AG08395 (cell line): Measurements from ENCODE around the gene SGPP2.

Source experiments
- DNase-seq: peaks from one replicate; pipeline ENCODE4 v3.0.0; 2012; ENCODE audit warnings: mixed read lengths, low spot score

SGPP2 gene

DNA sequence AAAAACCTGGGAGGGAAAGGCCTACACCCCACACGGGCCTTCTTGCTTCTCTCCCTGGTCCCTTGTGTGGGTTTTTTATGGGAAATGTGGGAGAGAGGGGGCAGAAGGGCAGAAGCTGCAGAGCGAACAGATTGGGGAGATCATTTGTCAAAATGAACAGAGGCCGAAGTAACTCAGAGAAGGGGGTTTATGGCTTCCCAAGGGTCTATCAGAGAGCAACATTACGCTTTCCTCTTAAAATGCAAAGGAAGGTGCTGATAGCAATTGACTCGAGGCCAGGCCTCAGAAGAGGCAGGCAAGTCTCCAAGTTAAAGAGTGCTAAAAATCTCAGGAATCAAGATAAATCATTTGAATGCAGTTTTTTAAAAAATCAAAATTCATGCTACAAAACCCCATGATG is 101.5 kb downstream of the SGPP2 start:
- no peak for DNase-seq

DNA sequence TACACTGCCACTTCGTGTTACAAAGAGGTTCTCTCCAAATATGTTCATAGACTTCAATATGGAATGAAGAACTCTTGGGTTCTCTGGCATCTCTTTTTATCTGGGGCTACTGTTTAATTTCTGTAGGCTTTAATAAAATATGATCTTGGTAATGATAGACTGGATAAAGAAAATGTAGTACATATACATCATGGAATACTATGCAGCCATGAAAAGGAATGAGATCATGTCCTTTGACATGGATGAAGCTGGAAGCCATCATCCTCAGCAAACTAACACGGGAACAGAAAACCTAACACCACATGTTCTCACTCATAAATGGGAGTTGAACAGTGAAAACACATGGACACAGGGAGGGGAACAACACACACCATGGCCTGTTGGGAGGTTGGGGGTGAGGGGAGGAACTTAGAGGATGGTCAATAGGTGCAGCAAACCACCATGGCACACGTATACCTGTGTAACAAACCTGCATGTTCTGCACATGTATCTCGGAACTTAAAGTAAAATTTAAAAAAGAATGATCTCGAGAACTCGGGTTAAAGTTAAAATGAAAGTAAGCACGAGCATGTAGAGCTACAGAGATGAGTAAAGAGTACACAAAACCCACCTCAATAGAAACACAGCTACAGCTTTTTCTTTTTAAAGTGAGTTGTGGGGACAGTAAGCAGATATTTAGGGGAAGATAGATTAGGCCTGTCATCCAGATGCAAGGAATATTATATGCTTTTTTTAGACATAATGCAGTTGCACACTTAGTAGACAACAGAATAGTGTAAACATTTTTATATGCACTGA is 102.3 kb downstream of the SGPP2 start:
- DNase-seq, result no peak

DNA sequence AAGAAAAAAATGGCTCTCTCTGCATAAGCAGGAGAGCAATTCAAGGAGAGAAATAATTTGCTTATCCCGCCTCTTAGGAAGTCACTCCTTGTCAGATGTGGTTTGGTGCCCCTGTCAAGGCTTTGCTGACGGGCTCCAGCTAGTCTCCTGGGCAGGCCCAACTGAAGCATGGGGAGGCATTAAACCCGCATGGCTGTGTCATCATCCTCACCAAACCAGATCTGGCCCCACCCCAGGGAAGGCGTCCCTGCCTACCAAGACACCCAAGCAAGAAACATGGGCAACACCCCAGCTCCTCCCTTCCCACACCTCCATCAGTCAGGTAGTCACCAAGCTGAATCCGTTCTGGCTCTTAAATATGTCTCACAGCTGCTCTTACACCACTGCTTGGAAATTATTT is 108.0 kb downstream of the SGPP2 start:
- no peak for DNase-seq

DNA sequence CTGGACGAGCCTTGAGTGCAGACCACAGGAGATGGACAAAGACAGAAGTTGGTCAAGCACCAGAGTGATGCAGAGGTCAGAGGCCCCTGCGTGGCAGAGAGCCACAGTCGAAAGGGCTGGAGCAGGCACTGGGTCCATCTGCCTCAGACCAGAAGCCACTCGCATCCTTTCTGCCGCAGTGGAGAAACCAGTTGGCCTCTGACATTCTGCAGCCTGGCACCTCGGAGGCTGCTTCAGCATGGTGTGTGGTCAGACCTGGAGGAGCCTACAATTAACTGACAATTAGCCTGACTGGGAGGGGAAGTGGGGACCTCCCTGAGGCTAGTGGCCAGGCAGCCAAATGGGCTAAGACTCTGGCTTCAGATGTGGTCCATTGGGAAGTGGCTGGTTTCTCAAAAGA is 111.1 kb downstream of the SGPP2 start:
- no peak for DNase-seq

DNA sequence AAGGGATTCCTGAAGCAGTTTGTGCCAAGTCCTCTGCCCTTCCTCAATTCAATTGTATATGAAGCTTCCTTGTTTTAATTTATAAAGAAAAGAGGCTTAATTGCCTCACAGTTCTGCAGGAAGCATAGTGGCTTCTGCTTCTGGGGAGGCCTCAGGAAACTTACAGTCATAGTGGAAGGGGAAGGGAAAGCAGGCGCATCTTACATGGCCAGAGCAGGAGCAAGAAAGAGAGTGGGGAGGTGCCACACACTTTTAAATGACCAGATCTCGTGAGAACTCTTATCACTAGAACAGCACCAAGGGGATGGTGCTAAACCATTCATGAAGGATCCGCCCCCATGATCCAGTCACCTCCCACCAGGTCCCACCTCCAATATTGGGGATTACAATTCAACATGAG is 114.2 kb downstream of the SGPP2 start:
- no peak for DNase-seq

DNA sequence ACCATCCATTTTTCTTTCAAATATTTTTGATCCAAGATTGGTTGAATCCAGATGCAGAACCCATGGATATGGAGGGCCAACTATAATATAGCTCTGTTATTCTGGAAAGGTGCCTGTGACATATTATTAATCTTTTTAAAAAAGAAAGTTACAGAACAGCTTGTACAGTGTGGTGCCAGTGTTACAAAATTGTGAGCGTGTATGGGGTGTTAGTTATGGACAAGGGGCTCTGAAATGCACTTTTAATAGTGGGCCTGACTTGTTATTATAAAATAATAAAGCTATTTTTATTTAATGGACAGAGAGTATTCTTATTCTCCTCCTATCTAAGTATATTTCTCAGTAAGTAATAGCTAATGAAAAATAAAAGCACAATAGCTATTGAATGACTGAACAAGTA is 120.3 kb downstream of the SGPP2 start:
- DNase-seq, result no peak

DNA sequence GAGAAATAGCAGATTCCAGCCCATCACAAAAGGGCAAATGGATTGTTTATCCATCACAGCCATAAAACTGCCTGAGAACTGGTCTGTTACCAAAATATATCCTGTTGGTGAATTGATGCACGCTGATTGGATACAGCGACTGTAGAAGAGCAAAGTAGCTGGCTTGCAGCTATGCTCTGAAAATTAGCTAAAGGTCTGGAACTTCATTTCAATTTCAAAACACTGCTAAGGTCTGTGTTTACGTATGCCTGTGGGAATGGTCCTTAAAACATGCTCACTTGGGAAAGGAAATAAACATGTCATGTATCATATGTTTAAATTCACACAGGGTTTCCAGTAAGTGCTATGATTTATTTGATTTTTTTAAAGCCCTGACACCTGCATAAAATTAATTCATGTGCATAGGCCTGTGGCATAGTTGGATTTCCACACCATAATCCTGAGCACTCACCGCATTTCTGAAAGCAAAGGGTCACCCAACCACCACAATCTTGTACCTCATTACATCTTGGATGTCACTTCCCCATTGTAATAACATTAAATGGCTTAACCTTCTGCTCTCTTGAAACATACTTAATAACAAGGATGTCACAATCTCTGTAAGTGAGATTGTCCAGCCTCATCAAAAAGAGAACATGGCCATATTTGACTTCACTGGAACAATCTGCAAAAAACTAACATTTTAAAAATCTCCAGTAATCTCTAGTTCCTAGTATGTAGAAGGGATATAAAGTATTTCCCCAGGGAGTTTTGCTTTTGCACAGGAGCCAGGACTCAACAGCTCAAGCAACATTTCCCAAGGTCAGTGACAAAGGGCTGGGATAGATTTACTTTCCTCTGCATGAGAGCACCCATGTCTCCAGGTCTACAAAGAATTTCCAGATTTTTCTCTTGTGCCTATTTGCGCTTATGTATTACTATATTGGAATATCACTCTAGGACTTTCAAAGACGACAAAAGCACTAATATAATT is 121.8 kb downstream of the SGPP2 start:
- no peak for DNase-seq

DNA sequence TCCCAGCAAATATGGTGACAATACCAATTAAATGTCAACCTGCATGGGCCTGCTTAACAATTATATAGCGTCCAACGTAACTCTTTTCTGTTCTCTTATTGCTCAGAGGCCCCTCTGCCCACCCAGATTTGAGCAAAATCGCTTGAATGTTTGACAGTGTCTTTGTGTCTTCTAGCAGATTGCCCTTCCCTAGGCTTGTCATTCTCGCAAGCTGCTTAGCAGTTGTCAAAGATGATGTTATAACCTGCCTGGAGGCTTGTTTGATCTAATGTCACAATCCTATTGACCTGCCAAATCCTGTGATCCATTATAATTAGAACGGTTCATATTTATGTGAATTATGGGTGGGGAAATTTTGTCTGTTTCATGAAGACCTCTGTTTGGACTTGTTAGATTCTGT is 122.7 kb downstream of the SGPP2 start:
- no peak for DNase-seq

DNA sequence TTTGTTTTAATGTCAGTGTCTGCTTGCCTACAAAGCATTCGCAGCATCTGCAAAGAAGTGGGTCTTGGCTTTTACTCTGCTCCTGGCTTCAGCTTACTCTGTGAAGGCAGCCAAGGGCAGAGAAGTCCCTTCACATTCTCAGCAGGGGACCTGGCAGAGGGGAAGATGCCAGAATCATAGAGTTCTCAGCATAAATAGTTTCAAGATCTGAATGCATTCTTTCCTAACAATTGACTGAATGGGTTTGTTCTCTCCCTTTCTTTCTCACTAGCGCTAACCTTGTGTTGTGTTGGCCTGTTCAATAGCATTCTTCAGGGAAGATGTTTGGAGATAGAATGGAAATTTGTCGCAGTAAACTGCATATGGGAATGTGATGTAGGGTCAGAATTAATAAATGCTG is 124.6 kb downstream of the SGPP2 start:
- peak; percentile 16 for DNase-seq

DNA sequence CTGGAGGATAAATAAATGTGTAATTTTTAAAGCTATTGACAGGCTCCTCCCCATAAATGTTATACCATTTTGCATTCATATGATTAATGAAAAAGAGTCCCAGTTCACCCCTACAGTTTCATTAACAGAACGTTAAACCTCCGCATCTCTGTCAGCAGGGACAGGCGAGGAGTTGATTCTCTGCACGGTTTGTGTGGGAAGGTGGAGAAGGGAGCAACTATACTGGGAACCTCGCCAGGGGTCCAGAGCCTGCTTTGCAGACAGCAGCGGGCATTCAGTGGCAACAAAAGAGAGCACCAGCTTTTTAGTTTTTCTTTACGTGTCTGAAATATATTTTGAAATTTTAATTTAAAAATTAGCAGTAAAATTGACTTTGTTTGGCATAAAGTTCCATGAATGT is 130.2 kb downstream of the SGPP2 start:
- DNase-seq, result no peak

DNA sequence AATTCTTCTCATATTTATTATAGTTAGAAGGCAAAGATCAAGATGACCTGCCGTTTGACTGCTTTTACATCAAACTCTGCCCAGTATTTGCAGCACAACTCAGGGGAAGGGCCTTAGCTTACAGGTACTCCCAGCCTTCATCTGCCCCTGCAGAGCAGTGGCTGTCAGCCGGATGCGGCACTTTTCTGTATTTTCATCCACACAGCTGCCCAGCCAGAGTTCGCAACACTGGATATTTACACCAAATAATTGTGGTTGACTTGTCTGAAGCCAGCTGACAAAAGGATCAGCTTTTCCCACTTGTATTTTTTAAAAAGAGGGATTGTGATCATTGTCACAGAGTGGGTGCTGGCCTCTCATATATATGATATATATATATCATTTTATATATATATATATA is 136.8 kb downstream of the SGPP2 start:
- DNase-seq, result no peak

DNA sequence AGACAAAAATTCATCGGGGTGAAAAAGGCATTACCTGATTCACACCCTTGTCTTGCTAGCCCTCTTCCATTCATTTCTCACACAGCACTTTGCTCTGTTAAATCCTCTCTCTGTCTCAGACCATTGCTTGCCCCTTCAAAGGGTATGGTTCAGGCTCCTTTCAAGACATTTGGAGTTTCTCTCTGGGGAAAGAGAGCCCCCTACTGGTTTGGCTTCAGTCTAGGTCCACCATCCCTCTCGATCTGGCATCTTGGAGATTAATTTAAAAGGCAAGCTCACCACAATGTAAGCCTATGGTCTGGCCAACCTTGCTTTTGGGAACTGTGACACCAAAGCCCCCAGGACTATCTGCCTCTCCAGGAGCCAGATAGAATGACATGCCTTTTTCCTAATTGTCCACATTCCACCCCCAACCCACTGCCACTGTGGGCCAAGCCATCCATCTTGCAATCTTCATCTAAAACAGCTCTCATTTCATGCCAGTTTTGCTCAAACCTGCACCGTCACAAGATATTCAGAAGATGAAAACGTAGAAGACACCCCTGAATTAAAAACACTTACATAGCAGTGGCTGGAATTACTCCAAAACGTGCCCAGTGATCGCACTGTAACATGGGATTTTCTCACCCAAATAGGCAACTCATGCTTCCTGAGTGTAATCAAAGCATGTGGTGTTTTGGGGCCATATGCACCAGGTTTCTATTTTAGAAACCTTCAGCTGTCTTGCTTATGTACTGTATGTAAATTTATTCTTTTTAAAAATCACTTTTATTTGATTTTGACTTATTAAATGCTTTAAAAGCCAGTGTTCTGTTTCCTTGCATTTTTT is 137.7 kb downstream of the SGPP2 start:
- DNase-seq, result peak; percentile 71

DNA sequence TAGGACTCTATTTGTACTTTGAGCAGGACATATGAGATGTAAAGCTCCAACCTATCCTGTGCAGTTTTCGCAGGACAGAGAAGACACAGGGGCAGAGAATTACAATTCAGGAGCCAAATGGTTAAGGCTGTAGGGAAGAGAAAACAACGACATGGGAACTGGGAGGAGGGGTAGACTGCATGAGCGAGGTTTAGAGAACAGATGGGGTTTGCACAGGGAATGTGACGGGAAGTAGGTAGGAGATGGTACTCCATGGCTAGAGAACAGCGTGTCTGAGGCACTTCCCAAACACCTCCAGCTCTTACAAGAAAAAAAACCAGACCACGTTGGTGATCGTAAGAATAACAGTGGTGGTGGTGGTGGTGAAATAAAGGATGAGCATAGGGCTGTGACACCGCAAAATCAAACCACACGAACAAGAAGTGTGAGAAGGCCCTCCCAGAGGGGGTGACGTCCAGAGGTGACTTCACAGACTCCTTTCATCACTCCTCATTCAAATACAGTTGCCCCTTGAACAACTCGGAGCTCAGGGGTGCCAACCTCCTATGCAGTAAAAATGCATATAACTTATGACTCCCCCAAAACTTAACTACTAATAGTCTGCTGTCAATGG is 138.9 kb downstream of the SGPP2 start:
- DNase-seq, result no peak

DNA sequence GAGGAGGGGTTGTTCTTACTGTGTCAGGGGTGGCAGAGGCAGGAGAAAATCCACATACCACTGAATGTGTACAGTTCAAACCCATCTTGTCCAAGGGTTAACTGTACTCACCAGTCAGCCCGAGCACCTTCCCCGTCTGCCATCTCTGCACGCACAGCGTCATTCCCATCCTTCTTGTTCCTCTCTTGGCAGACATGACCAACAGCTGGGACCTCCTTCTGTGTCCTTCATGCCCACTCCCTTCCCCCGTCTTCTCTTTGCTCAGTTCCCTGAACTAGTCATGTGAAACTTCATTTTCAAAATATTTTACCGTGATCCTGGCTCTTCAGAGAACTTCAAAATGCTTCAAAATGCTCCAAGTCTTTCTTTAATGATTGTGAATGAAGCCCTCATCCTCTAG is 139.6 kb downstream of the SGPP2 start:
- no peak for DNase-seq

DNA sequence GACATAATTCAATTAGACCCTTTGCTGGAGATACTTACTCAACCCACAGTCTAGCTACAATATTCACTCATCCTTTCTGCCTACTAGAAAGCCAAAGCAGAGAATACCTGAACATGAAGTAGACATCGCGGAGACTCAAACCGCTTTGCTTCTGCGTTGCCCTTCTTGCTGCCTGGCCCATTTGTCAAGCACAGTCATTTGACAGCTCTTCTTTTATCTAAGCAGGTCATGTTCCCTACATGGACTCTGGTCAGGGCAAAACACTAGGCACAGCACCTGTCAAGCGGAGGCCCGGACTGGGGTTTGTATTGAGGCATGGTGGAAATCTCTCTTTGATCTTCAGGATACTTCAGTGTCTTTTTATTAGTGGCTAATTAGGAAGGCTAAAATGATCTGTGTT is 141.9 kb downstream of the SGPP2 start:
- no peak for DNase-seq

DNA sequence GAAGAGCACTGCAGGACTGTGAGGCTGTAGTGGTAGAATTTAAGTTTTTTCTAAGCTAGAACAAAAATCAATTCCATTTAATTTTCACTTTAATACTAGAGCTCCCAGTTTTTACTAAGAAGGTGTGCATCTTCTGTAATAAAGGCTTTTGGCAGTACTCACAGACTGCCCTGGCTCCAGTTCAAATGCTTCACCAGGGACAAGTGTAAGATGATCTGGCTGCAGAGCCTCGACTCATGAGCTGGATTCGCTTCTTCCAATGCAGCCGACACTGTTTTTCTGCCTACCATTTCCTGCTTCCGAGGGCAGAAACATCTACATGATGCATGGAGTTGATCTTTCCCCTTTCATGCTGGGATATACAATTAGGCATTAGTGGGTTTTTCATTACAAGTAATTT is 144.5 kb downstream of the SGPP2 start:
- no peak for DNase-seq

DNA sequence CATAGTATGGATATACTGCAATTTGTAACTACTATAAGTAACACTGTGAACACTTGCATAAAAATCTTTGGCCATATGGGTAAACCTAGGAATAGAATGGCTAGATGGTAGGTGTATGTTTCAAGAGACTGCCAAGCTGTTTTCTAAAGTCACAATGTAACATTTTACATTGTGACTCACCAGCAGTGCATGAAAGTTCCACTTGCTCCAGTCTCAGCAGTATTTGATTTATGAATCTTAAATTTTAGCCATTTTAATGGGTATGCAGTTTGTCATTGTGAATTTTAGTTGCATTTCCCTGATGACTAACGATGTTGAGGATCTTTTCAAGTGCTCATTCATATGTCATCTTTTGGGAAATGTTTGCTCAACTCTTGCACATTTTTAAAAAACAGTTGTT is 145.5 kb downstream of the SGPP2 start:
- peak; percentile 25 for DNase-seq

DNA sequence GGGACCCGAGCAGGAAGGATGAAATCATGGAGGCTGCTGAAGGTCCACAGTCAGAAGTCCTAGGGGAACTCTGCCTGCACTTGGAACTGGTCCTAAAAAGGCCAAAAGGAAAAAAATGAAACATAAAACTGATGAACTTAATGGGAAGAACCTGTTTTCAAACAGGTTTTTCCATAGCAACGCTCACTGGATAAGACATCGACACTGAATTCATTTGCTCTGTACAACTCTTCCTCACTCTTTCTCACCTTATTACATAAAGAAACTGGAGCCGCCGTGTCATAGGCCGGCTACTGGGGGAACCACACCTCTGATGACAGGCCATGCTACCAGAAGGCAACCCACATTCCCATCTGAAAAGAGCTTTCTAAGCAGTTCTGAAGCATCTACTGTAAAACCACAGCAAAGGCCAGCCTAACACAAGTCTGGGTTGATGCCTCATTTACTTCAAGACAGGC is 147.9 kb downstream of the SGPP2 start:
- DNase-seq, result peak; percentile 18

DNA sequence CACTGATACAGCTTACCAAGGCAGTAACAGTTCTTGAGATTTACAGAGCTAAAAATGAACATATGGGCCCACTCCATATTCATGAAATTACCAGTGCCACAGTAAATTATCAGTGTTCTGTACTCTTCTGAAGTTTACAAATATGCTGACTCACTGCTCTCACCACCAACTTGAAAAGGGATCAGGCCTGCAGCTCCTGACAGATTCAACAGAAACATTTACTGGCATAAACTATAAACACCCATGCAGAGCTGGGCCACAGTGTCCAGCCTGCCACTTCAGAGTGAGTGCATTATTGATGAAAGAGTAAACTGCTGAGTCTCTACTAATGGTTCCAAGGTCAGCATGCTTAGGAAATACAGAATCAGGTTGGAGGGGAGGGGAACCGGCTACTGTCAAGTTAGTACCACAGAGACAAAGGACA is 148.4 kb downstream of the SGPP2 start:
- peak; percentile 40 for DNase-seq

DNA sequence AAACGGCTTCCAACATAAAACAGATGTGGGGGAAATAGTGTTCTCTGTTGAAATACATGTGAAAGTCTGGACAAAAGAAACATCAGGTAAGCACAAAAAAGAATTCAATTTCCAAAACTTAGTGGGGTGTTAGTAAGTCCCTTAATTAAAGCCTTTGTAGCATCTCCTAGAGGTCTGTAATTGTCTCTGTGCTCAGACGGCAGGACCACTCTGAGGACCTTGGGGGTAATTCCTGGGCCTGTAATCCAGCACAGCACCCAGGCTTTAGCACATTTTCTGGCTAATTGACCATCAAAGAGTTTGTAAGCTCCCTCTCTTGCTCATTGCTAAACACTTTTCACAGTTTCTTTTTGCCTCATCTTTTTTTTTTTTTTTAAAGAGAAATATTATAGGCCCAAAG is 151.3 kb downstream of the SGPP2 start:
- DNase-seq, result no peak

DNA sequence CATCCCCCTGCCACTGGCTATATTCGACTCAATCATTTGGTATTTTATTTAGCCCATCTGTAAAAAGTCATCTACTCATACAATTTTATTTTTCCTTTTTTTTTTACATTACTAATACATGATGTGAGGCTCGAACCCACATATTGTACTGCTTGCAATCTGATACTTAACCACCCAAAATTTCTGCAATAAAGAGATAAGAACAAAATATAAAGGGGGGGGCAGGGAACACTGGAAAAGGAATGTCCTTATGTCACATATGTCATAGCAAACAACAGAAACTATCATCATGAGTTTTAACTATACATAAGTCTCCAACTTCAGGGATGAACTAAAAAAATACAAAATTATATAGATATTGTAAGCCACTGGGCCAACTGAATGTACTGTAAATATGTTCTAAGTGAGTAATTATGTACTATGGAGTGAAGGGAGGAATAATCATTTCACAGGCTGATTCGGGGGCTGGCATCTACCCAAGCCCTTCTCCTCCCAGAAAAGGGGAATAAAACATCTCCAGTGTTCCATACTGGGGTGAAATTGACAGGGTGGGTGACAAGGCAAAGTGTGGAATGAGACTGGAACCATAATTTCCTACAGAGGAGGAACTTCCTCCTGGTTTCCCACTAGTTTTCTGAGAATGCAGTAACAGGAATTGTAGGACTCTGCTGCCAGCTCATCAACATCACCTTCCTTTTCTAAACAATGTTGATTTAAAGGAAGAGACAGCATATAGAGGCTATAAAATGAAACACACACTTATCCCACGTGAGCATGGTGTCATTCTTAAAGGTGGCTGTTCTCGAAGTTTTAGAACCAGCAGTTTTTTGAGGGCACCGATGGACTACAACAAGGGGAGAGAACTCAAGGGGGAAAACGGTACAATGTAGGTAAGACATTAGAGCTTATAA is 152.1 kb downstream of the SGPP2 start:
- DNase-seq, result no peak
